Activated CD8-positive, alpha-beta memory T cell treated with anti-CD3 and anti-CD28 coated beads for 1 hour (primary cell): ENCODE results near the gene PANK3.
A peak's percentile ranks its signal among the peaks of the same experiment; 100 is the strongest.
"Not testable (repeated sequence)": the region's sequence is repeated elsewhere in the genome, so short reads cannot be mapped to it uniquely, and the experiment has no call there.

ENCODE experiments used
- DNase-seq, 2 donors: peaks; one replicate each; pipeline ENCODE4 v3.0.0-alpha.2; 2020; ENCODE audit warnings: low read depth in 1 of 2; ENCODE audit errors: extremely low read depth in 1 of 2

PANK3 gene

GRCh38 chr5:168596122-168596521 lies 17.0 kb upstream of the PANK3 start:
- DNase-seq = not testable (repeated sequence)

DNA sequence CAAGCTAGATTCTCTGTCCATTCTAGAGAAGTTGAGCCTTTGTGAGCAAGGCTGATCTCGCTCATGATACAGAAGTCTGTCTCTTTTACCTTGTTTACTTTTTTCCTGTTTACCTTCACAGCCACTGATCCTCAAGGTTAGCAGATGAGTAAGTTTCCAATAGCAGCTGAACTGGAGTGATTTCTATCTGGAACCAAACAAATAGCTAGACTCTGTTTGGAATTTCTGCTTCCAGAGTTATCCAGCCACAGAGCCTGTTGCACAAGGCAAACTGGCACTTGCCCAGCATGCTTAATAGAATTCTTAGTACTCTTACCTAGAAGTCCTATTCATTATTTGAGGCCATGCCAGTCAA lies 12.8 kb upstream of the PANK3 start:
- DNase-seq = no peak

GRCh38 chr5:168591302-168592013 lies 12.3 kb upstream of the PANK3 start:
- DNase-seq = no peak

- no peak for DNase-seq
Measured at GRCh38 chr5:168590666-168591065, 11.5 kb upstream of the PANK3 start.

DNA sequence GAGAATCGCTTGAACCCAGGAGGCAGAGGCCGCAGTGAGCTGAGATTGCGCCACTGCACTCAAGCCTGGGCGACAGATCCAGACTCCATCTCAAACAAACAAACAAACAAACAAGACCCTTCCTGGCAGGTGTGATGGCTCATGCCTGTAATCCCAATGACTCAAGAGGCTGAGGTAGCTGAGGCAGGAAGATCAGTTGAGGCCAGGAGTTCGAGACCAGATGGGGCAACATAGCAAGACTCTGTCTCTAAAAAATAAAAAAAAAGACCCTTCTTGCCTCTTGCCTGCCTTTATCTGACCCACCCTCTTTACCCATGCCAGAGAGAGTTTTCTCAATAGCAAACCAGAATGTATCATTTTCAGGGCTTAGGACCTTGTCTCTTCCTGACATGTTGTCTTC lies 8.8 kb upstream of the PANK3 start:
- no peak for DNase-seq

- DNase-seq = no peak
Measured at GRCh38 chr5:168585119-168585856, 6.1 kb upstream of the PANK3 start.

DNA sequence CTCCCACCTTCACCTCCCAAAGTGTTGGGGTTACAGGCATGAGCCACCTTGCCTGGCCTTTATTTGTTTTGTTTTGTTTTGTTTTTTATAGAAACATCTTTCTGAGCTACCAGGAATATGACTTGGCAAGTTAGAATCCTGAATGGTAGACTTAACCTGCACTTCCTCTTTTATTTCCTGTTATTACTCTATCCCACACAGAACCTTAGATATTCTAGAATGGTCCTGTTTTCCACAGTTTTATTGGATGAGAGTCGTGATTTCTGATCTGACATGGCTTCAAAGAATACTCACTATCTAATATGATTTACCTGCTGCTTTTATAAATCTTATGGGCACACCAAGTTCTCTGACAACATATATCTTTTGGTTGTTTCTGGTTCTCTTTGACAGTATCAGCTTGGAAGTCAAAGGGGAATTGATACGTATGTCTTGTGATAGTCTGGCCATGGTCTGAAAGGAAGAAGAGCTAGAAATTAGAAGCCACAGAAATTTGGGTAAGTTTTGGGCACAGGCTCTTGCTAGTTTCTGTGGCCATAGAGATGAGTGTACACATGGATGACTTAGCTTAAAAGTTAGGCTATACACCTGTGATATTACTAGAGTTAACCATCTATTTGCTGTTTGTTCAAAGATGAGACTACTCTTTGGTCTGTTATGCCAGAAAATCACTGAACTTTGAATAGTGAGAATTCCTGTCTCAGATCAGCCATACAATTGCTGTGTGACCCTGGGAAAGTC lies 4.7 kb upstream of the PANK3 start:
- no peak for DNase-seq

GRCh38 chr5:168580814-168581469 lies 1.8 kb upstream of the PANK3 start:
- not testable (repeated sequence) for DNase-seq

DNA sequence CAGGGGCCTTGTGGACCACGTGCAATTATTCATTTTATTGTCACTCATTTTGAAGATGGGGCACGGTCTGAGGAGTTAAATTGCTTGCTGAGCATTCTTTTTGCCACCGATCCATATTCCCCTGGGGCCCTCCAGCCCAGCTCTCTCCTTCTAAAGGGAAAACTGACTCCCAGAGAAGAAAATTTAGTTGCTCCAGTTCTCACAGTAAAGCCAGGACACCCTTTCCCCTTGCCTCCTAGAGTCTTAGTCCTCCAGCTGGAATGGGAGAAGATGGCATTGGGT lies 1.0 kb upstream of the PANK3 start:
- DNase-seq = no peak

- peak; percentile 89 to 95 for DNase-seq
Measured at GRCh38 chr5:168579488-168580226, 489 bp upstream of the PANK3 start.

- no peak for DNase-seq
Measured at GRCh38 chr5:168578006-168578405, 1.2 kb downstream of the PANK3 start.

- DNase-seq = no peak
Measured at GRCh38 chr5:168575391-168576372, 3.5 kb downstream of the PANK3 start.

GRCh38 chr5:168574156-168574555 lies 5.0 kb downstream of the PANK3 start:
- not testable (repeated sequence) for DNase-seq

DNA sequence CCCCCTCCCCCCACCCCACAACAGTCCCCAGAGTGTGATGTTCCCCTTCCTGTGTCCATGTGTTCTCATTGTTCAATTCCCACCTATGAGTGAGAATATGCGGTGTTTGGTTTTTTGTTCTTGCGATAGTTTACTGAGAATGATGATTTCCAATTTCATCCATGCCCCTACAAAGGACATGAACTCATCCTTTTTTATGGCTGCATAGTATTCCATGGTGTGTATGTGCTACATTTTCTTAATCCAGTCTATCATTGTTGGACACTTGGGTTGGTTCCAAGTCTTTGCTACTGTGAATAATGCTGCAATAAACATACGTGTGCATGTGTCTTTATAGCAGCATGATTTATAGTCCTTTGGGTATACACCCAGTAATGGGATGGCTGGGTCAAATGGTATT lies 5.5 kb downstream of the PANK3 start:
- not testable (repeated sequence) for DNase-seq

DNA sequence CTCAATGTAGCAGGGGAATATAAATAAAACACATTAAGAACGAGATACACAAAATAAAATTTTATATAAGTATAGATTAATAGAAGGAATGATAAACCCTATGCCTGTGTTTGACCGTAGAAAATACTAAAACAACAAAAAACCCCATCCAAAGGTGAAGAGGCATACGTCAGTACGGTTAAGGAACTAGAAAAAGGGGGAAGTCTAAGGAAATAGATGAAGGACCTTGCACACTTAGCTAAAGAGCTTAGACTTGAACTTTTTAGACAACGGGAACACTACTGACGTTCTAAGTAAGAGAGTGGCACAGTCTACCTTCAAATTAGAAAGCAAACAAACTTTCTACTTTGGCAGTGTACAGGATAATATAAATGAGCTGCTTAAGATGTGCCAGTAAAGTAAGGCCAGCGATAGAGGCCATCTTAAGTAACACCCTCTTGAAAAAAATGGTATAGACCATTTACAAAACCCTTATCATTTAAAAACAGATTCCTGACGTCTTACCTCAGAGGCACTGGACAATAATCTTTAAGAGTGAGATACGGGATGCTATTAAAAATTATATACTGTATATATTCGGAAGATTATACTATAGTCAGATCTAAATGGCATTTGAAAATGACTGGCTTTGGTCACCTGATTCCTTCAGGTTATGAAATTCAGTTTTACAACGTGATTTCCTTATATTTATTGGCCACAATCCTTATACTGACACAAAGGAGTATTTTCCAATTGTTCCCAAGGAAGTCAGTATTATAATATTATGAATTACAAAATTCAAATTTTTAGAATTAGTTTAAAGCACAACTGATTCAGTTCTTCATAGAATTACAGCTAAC lies 8.5 kb downstream of the PANK3 start:
- no peak for DNase-seq

DNA sequence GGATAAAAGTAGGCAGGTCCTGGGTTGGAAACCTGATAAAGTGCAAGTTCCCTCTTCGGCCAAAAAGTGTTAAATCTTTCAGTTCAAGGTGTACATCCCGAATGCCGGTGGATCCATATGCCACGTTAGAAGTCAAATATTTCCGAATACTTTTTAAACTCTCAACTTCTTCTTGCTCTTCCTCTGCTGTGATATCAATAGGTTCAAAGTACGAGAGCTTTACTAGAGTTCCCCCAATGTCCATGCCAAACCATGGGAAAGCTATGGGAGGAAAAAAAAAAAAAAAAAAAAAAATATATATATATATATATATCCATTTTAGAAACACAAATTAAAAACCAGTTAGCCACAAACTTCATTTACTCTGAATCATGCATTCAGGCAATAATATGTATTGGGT lies 10.4 kb downstream of the PANK3 start:
- DNase-seq = no peak

DNA sequence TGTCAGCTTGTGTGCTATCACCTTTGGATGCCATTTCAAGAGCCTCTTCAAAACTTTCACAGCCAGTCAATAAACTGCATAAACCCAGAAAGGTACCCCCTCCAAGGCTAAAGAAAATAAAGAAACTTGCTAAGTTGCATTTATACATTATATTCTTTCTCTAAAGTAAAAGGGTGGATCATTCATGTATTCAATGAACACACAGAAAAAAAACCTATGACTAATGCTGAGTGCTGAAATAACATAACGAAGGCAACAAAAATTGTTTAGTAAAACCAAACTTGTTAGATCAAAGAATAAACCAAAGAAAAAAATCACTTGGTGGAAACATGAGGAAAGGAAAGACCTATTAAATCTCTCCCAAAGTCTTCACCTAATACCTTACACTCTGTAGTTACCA lies 15.2 kb downstream of the PANK3 start:
- no peak for DNase-seq

DNA sequence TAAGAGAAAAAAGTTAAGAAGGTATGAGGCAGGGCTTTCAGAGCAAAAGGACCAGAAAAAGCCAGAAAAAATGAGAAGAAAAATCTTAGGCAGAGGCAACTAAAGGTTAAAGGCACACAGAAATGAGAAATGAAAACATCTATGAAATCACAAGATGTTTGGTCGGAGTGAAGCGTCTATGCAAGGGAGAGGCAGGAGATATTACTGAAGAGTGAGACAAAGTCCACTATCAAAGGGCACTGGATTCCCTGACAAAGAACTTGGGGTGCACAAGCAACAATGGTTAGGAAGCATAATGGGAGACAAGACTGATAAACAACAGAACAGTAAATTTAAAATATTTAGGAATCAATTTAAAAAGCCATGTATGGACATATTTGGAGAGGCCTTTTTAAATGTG lies 16.9 kb downstream of the PANK3 start:
- no peak for DNase-seq

- DNase-seq = no peak
Measured at GRCh38 chr5:168557389-168557788, 21.8 kb downstream of the PANK3 start.
